ENCODE results near the gene MAP6. TPM values are rescaled to one million over a fixed set of nuclear protein-coding genes. Genes with fewer than 3 reads are reported as not detected.

The MAP6 gene
- total RNA-seq (not detected), polyA plus RNA-seq (not detected), total RNA-seq (0 reads per million in 6 experiments)

DNA sequence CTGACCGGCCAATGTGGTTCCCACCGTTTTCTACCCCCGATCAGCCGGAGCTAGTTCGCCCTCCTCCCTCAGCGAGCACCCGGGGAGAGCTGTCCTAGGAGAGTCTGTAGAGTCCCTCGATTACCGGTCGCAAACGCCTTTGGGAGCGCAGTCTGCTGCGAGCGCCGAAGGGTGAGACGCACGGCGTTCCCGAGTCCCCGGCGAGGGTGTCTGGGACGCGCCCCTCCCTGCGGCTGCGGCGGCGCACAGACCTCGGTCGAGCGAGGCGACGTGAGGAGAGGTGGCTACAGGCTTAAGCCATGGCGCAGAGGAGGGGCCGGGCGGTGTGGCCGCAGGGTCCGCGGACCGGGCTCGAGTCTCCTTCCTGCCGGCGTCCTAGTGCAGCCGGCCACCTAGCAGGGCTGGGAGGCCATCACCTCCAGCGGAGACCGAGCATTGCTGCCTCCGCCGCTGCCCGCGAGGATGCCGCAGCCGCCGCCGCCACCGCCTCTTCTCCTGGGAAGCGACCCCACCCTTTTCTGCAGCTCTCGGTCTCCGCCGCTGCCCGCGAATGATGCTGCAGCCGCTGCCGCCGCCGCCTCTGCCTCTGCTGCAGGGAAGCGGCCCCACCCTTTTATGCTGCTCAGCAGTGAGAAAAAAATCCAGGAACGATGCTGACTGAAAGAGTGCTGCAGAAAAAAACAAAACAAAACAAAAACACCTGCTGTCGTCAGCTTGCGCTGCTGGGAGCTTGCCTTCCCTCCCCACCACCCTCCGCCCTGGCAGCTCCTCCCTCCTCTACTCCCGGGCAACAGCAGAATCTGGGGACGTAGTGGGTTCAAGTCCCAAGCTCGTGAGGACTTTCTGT lies at the start of gene MAP6:
TSS of gene MAP6 (minus strand) at position 588 of the 847 bp plus-strand sequence. CDS start 669 bp downstream, outside the sequence.
- H3K4me1 Mint-ChIP-seq: peaks cover 10 to 14% (median 13%) of the 10 kb centered on the region in 4 donors
- H3K27me3 Mint-ChIP-seq: peaks cover 48 to 71% (median 65%) of the 10 kb centered on the region in 5 donors
- peaks cover 0 to 9% (median 0%) of the 10 kb centered on the region in 9 donors for H3K9me3 Mint-ChIP-seq
- ATAC-seq: peak; percentile 48 to 53
- peak in 2 of 10 donors; percentile 7 to 14 for DNase-seq
- peaks cover 0 to 15% (median 0%) of the 10 kb centered on the region in 3 donors for H3K36me3 Mint-ChIP-seq
- peak within 1 kb of the TSS; percentile 75 to 89 (median 84) for H3K4me3 Mint-ChIP-seq
- POLR2A ChIA-PET: no interaction called here
- H3K27ac Mint-ChIP-seq: no peak within 1 kb of the TSS

DNA sequence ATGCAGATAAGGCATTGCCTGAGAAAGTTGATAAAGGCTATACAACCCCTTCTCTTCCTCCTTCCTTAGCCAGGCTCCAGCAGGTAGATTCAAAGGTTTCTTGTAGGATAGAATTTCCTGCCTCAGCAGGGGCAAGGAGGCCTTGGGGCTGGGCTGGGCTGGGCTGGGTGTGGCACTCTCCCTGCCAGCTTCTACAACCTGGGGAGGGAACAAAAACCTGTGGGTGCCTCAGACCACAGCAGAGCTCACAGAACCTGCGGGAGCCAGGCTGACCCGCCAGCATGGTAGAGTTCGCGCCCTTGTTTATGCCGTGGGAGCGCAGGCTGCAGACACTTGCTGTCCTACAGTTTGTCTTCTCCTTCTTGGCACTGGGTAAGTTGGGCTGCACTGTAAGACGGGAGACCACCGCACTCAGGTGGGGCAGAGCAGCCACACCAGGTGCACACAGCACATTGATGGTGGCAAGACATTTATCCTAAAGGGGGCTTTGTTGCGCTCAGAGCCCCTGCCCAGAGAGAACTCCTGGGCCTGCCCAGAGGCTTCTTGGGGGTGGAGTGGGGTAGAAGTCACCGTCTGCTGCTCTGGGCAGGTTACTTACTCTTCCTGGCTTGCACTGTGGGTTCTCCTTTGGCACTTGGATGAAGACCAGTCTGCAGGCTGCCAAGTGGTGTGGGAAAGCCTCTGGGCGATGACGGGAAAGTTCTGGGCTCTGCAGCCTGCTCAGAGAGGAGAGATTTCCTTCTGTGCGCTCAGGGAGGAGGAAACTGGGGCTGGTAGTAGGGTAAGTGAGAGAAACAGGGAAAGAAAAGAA lies 49.0 kb upstream of the MAP6 start, which contains the start of gene MOGAT2:
TSS of gene MOGAT2 (plus strand) at position 231 of the 811 bp plus-strand sequence. CDS start at position 282, 51 bp downstream.
- Mint-ChIP-seq H3K27ac (no peak within 1 kb of the TSS), H3K27me3 (peaks cover 0 to 5% (median 2%) of the 10 kb centered on the region in 5 donors)
- ATAC-seq: no peak

DNA sequence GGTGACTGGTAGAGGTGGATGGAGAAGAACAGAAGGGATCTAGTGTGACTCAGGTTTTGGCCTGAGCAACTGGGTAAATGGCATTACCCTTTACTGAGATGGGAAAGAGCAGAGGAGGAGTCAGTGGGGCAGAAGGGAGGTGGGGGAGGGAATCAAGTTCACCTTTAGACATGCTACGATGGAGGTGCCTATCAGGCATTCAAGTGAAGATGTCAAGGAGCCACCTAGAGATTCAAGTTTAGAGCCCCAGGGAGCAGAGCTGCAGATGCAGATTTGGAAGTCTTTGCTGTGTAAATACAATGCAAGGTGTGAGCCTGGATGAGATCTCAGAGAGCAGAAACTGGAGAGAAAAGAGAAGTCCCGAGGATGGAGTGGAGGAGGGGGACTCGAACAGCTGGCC lies 47.8 kb upstream of the MAP6 start:
- no peaks in the 10 kb centered on the region for H3K4me1 Mint-ChIP-seq
- H3K4me3 Mint-ChIP-seq: no peak overlapping the region
- no peak for ATAC-seq
- H3K27me3 Mint-ChIP-seq: peaks cover 0 to 5% (median 2%) of the 10 kb centered on the region in 5 donors
- H3K36me3 Mint-ChIP-seq: no peaks in the 10 kb centered on the region
- POLR2A ChIA-PET: no interaction called here
- no peaks in the 10 kb centered on the region for H3K9me3 Mint-ChIP-seq
- DNase-seq: no peak
- no peak overlapping the region for H3K27ac Mint-ChIP-seq

More for the DNA sequence above, 49.0 kb upstream of the MAP6 start, which contains the start of gene MOGAT2:
- Mint-ChIP-seq H3K9me3 (no peaks in the 10 kb centered on the region), H3K36me3 (no peaks in the 10 kb centered on the region), H3K4me1 (no peaks in the 10 kb centered on the region), H3K4me3 (no peak within 1 kb of the TSS)
- POLR2A ChIA-PET: no interaction called here
- DNase-seq: no peak

DNA sequence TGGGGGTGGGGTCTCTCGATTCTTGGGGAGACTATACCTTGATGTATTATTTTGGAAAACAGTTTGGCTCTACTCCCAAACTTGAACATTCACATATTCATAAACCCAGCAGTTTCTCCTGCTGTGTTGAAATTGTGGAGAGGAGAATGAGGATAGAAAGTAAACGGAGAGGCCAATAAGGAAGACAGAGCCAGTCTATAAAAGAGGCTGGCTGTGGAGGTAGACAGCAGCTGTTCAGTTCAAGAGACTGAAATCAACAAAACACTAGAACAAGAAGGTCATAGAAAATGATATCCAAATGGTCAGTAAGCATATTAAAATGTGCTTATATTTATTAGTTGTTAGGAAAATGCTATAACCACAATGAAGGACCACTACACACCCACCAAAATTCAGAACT lies 46.9 kb upstream of the MAP6 start:
- Mint-ChIP-seq H3K27ac (no peak overlapping the region), H3K4me1 (no peaks in the 10 kb centered on the region), H3K27me3 (peaks cover 0 to 5% (median 2%) of the 10 kb centered on the region in 5 donors), H3K9me3 (no peaks in the 10 kb centered on the region), H3K4me3 (no peak overlapping the region), H3K36me3 (no peaks in the 10 kb centered on the region)
- POLR2A ChIA-PET: no interaction called here
- DNase-seq (no peak), ATAC-seq (no peak)

DNA sequence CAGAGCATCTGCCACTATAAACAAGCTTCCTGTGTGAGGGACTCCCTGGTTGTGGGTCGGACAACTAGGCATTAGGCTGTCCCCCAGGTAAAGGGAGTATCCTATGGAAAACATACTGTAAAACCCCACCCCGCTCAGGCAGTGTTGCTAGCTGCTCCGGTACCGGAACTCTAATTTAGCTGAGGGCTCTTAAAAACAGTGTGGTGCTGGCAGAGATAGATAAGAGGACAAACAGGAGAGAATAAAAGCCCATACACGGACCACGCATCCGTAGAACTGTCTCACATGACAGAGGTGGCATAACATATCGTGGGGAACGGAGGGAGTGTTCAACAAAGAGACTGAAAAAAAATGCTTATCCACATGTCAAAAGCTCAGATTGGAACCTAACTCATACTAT lies 45.4 kb upstream of the MAP6 start:
- ATAC-seq (no peak), DNase-seq (no peak)
- POLR2A ChIA-PET: no interaction called here
- Mint-ChIP-seq H3K4me3 (no peak overlapping the region), H3K36me3 (no peaks in the 10 kb centered on the region), H3K9me3 (no peaks in the 10 kb centered on the region), H3K27ac (no peak overlapping the region), H3K27me3 (peaks cover 0 to 8% (median 2%) of the 10 kb centered on the region in 5 donors), H3K4me1 (no peaks in the 10 kb centered on the region)

DNA sequence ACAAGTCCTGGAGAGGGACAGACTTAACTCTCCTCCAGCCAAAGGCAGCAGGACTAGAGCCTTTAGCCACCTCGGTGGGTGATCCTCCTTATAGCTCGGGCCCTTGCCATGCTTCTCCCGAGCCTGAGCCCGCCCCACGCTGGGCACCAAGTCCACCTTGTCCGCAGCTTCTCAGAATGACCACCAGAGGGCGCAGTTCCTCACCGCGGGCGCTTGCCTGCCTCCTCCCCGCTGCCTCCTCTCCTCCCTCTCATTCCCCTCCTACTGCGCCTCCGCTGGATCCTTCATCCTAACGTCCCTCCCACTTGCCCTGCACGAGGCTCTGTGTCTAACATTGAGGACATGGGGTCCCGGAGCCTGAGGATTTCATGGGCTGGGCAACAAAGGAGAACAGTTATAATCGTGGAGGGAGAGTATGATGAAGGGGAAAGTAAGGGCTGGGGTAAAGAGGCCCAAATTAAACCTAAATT lies 37.5 kb upstream of the MAP6 start:
- H3K27ac Mint-ChIP-seq: peak overlapping the region in 1 of 10 donors; percentile 69
- ATAC-seq (peak; percentile 87 to 98), DNase-seq (peak; percentile 32 to 70 (median 60))
- peaks cover 7 to 15% (median 9%) of the 10 kb centered on the region in 4 donors for H3K4me1 Mint-ChIP-seq
- H3K36me3 Mint-ChIP-seq: no peaks in the 10 kb centered on the region
- H3K9me3 Mint-ChIP-seq: peaks cover 0 to 2% (median 0%) of the 10 kb centered on the region in 9 donors
- peaks cover 2 to 20% (median 8%) of the 10 kb centered on the region in 5 donors for H3K27me3 Mint-ChIP-seq
- POLR2A ChIA-PET: interaction anchor here (0.6 kb wide), 1 partner anchor 37 kb away, joined by 4 read pairs; no protein-coding TSS in a partner anchor
- peak overlapping the region in 4 of 10 donors; percentile 29 to 59 (median 44) for H3K4me3 Mint-ChIP-seq

DNA sequence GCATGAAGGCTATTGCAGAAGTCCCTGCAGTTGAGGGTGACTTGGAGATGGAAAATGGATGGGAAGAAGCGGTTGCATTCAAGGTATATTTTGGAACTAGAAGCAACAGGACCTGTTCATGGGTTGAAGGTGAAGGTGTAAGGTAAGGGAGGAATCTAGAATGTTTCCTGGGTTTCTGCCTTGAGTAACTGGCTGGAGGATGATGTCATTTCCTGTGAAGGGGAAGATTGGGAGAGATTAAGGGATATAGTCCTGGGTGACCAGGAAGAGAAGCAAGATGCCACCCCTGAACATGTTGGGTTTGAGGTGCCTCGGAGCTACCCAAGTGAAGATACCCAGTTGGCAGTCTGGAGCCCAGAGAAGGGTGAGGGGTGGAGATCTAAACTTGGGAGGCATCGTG lies 36.7 kb upstream of the MAP6 start:
- peak overlapping the region in 1 of 10 donors; percentile 36 for H3K4me3 Mint-ChIP-seq
- peaks cover 2 to 20% (median 8%) of the 10 kb centered on the region in 5 donors for H3K27me3 Mint-ChIP-seq
- no peak for ATAC-seq
- POLR2A ChIA-PET: no interaction called here
- no peaks in the 10 kb centered on the region for H3K36me3 Mint-ChIP-seq
- H3K9me3 Mint-ChIP-seq: peaks cover 0 to 2% (median 0%) of the 10 kb centered on the region in 9 donors
- H3K4me1 Mint-ChIP-seq: peaks cover 7 to 15% (median 9%) of the 10 kb centered on the region in 4 donors
- peak overlapping the region in 2 of 10 donors; percentile 7 to 69 for H3K27ac Mint-ChIP-seq
- DNase-seq: no peak

DNA sequence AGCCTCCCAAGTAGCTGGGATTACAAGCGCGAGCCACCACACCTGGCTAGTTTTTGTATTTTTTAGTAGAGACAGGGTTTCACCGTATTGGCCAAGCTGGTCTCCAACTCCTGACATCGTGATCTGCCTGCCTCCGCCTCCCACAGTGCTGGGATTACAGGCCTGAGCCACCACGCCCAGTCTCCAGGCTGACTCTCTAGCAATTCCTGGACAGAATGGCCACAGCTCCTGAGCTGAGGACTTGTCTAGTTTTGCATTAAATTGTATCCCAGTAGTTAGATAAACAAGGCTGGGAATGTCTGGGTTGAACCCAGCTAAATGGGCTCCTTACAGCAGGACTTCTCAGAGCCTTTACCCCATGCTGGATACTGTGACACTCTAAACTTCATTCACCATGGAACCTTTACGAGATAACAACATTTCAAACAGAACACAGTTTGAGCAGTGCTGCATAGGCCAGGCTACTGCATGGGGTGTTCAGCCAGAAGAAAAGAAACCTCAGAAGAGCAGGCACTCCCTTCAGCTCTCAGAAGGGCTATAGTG lies 34.9 kb upstream of the MAP6 start:
- H3K36me3 Mint-ChIP-seq: no peaks in the 10 kb centered on the region
- no peak for DNase-seq
- peaks cover 7 to 15% (median 9%) of the 10 kb centered on the region in 4 donors for H3K4me1 Mint-ChIP-seq
- H3K27me3 Mint-ChIP-seq: peaks cover 11 to 36% (median 15%) of the 10 kb centered on the region in 5 donors
- POLR2A ChIA-PET: no interaction called here
- no peak overlapping the region for H3K4me3 Mint-ChIP-seq
- H3K9me3 Mint-ChIP-seq: peaks cover 0 to 2% (median 0%) of the 10 kb centered on the region in 9 donors
- no peak for ATAC-seq
- no peak overlapping the region for H3K27ac Mint-ChIP-seq

DNA sequence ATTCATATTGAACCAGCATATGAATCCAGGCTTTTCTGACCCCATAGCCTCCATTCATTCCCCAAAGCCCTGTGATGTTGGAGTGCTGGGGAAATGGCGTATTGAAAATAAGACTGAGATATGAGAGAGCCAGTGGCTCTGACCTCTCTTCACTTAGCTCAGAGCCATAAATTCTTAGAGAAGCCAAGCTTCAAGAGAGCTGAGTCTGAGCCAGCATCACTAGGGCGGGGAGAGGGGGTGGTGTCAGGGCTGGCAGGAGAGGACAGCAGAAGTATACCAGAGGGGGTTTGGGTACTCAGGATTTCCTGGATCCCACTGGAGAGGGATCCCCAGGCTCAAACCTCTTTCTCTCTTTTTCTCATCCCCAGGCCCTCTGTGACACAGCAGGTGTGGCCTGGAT lies 32.1 kb upstream of the MAP6 start:
- POLR2A ChIA-PET: no interaction called here
- no peak for ATAC-seq
- Mint-ChIP-seq H3K4me3 (no peak overlapping the region), H3K27me3 (peaks cover 32 to 64% (median 33%) of the 10 kb centered on the region in 5 donors), H3K9me3 (peaks cover 0 to 2% (median 0%) of the 10 kb centered on the region in 9 donors), H3K36me3 (peaks cover 0 to 2% (median 0%) of the 10 kb centered on the region in 3 donors), H3K4me1 (peaks cover 3 to 7% (median 6%) of the 10 kb centered on the region in 4 donors), H3K27ac (no peak overlapping the region)
- no peak for DNase-seq

DNA sequence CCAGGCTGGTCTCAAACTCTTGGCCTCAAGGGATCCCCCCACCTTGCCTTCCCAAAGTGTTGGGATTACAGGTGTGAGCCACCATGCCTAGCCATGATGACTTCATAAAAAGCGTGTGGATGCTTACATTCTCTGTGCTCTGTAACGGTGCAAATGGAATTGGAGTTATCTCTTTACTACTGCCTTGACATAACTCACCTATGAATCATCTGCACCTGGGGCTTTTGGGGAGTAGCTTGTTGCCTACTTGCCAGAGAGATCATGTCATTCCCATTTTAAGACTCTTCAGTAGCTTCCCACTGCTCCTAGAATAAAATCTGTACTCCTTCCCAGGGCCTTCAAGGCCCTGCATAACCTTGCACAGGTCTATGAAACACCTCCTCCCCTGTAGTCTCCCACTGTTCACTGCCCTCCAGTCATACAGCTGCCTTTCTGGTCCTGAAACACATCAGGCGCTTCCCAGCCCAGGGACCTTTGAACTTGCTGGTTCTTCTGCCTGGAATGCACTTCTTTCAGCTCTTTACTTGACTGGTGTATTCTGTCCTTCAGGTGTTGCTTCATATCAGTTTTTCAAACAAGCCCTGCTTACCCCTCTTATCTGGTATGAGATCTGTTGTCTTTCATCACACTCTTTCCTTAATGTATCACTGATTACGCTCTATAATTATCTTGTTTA lies 29.2 kb upstream of the MAP6 start:
- H3K27me3 Mint-ChIP-seq: peaks cover 34 to 78% (median 42%) of the 10 kb centered on the region in 5 donors
- peaks cover 0 to 4% (median 0%) of the 10 kb centered on the region in 9 donors for H3K9me3 Mint-ChIP-seq
- POLR2A ChIA-PET: no interaction called here
- H3K4me3 Mint-ChIP-seq: no peak overlapping the region
- H3K4me1 Mint-ChIP-seq: peaks cover 0 to 3% (median 0%) of the 10 kb centered on the region in 4 donors
- no peak overlapping the region for H3K27ac Mint-ChIP-seq
- peaks cover 0 to 2% (median 0%) of the 10 kb centered on the region in 3 donors for H3K36me3 Mint-ChIP-seq
- DNase-seq (no peak), ATAC-seq (no peak)

DNA sequence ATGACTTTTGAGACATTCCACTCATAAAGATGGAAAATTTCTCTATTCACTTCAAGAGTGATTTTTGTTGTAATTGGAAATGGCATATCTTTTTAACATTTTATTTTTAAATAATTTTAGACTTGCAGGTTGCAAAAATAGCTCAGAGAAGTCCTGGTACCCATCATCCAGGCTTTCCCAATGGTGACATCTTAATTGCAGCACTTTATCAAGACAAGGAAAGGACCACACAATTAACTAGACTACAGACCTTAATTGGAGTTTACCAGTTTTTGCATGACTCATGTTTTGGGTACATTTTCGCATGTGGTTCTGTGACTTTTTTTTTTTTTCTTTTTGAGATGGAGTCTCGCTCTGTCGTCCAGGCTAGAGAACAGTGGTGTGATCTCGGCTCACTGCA lies 23.0 kb upstream of the MAP6 start:
- H3K36me3 Mint-ChIP-seq: peaks cover under 1 to 10% (median 2%) of the 10 kb centered on the region in 3 donors
- ATAC-seq: no peak
- no peak overlapping the region for H3K4me3 Mint-ChIP-seq
- H3K27ac Mint-ChIP-seq: no peak overlapping the region
- H3K4me1 Mint-ChIP-seq: peaks cover 0 to 13% (median 0%) of the 10 kb centered on the region in 4 donors
- POLR2A ChIA-PET: interaction anchor here (0.7 kb wide), 1 partner anchor 85 kb away, joined by 4 read pairs; no protein-coding TSS in a partner anchor
- peaks cover 32 to 85% (median 43%) of the 10 kb centered on the region in 5 donors for H3K27me3 Mint-ChIP-seq
- H3K9me3 Mint-ChIP-seq: peaks cover 0 to 14% (median under 1%) of the 10 kb centered on the region in 9 donors
- DNase-seq: no peak
